Measurements from ENCODE around the gene MYCN.
"Not testable (repeated sequence)": the region's sequence is repeated elsewhere in the genome, so short reads cannot be mapped to it uniquely, and the experiment has no call there.

Gene MYCN

DNA sequence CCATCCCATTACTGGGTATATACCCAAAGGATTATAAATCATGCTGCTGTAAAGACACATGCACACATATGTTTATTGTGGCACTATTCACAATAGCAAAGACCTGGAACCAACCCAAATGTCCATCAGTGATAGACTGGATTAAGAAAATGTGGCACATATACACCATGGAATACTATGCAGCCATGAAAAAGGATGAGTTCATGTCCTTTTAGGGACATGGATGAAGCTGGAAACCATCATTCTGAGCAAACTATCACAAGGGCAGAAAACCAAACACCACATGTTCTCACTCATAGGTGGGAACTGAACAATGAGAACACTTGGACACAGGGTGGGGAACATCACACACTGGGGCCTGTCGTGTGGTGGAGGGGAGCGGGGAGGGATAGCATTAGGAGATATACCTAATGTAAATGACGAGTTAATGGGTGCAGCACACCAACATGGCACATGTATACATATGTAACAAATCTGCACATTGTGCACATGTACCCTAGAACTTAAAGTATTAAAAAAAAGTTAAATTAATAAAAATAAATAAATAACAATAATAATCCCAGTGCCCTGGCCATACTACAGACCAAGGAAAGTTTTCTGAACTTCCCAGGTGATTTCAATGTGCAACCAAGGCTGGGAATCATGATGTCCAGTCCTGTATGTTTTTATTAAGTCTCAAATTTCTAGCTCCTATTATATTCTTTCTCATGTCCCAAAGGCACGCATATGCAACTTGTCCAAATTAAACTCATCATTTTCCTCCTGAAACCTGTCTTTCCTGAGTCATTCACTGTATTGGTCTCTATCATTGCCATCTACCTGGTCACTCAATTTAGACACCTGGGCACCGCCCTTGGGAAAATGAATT is 23.0 kb downstream of the MYCN start:
- not testable (repeated sequence) for DNase-seq

- DNase-seq: no peak
These were observed 23.8 kb downstream of the MYCN start for GRCh38 chr2:15963977-15964670.

GRCh38 chr2:15964936-15965563 is 24.7 kb downstream of the MYCN start:
- DNase-seq: no peak

DNA sequence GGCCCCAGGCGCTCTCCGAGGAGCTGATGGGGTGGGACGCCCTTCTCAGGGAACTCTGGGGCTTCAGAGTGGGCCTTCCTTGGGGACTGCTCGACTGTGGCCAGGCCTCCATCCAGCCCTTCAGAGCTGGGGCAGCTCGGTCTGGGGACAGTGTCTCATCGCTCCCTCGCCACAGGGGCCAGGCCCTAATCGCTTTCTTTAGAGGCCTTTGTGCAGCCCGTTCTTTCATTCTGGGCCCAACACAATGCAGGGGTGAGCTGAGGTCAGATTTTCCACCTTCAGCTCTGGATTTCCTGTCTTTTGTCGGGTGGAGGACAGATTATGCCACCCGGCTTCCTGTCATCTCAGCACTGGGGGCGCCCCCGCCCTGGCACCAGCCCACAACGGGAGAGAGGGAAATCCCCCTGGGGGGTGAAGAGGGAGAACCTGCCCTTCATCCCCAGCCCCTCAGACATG is 25.2 kb downstream of the MYCN start:
- DNase-seq: peak; percentile 44

DNA sequence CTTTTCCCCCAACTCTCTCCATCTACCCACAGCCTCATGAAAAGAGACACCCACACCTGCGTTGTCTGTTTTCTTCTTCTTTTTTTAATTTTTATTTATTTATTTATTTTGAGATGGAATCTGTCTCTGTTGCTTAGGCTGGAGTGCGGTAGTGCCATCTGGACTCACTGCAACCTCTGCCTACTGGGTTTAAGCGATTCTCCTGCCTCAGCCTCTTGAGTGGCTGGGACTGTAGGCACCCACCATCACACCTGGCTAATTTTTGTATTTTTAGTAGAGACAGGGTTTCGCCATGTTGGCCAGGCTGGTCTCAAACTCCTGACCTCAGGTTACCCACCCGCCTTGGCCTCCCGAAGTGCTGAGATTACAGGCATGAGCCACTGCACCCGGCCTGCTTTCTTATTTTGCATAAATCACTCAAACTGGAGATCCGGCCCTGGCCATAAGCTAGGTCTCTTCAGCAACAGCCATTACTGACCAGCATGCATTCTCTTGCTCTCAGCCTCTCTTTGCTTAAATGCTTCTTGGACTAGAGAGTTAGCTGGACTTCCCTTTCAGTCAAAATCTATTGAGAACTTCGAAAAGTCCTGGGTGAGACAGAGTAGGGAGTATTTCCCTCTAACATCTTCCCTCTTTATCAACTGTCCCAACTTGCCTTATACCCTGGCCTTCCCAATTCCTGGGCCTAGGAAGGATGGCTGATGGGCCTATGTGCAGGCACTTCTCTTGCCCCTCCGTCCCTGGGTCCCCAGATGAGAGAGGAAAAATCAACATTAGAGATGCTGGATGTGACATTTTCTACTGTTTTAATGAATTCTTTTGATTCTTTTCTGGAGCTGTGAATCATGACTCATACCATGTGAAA is 27.3 kb downstream of the MYCN start:
- DNase-seq: no peak

- DNase-seq: no peak
These were observed 28.2 kb downstream of the MYCN start for GRCh38 chr2:15968280-15969178.

GRCh38 chr2:15969214-15969613 is 28.9 kb downstream of the MYCN start:
- no peak for DNase-seq

DNA sequence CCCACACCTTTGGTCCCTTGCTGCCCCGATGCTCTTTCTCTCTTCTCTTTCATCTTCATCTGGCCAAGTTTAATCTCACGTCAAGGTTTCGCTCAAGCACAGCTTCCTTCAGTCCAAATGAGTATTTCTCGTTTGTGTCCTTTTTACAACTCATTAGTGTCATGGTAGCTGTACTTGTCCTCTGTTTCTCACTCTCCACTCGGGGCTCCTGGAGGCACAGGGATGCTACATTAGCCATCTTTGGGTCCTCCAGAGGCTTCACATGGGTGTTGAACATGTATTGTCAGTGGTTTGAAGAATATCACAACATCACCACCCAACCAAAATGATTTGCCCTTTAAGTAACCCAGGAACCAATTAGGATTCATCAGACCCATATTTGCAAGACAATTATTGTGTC is 30.4 kb downstream of the MYCN start:
- no peak for DNase-seq

- DNase-seq: no peak
These were observed 31.0 kb downstream of the MYCN start for GRCh38 chr2:15971351-15971750.

DNA sequence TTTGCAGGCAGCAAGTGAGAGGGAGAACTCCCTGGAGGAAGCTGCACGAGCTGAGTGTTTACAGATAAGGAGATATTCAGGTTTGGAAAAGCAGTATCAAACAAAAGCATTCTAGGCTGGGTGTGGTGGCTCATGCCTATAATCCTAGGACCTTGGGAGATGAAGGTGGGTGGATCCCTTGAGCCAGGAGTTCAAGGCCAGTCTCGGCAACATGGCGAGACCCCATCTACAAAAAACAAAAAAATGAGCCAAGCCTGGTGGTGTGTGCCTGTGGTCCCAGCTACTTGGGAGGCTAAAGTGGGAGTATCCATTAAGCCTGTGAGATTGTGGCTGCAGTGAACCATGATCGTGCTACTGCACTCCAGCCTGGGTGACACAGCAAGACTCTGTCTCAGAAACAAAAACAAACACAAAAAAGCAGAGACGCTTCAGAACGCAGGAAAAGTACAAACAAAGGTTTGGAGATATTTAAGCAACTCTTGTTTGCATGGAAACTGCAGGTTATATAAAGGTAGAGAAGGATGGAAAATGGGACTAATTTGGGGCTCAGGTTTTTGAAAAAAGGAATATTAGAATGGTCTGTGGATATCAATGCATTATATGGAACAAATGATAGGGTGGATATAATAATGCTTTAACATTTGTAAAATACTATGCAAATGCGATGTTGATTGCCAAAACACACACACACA is 31.6 kb downstream of the MYCN start:
- no peak for DNase-seq

- DNase-seq: no peak
These were observed 33.4 kb downstream of the MYCN start for GRCh38 chr2:15973481-15974401.

DNA sequence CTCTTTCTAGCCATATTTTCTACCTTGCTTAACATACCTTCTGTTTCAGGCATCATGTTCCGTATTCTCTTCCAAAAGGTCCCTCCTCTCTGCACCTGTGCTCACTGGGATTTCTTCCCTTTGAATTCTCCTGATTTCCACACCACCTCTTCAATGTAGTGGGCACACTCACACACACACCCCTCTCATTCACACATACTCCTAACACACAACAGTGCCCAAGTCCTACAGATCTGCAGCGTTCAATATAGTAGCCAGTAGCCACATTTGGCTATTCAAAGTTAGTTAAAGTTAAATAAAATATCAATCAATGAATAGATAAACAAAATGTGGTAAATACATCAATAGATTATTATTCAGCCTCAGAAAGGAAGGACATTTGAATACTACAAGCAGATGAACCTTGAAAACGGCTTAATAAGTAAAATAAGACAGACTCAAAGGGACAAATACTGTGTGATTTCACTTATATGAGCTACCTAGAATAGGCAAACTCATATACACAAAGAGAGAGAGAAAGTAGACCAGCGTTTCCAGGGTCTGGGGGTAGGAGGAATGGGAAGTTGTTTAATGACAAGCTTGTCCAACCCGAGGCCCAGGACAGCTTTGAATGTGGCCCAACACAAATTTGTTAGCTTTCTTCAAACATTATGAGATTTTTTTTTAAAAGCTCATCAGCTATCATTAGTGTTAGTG is 34.4 kb downstream of the MYCN start:
- DNase-seq: no peak

GRCh38 chr2:15975261-15975600 is 34.9 kb downstream of the MYCN start:
- DNase-seq: no peak

- DNase-seq: no peak
These were observed 35.3 kb downstream of the MYCN start for GRCh38 chr2:15975676-15976075.

GRCh38 chr2:15976354-15976753 is 36.0 kb downstream of the MYCN start:
- DNase-seq: no peak

GRCh38 chr2:15979051-15979758 is 38.9 kb downstream of the MYCN start:
- DNase-seq: no peak

DNA sequence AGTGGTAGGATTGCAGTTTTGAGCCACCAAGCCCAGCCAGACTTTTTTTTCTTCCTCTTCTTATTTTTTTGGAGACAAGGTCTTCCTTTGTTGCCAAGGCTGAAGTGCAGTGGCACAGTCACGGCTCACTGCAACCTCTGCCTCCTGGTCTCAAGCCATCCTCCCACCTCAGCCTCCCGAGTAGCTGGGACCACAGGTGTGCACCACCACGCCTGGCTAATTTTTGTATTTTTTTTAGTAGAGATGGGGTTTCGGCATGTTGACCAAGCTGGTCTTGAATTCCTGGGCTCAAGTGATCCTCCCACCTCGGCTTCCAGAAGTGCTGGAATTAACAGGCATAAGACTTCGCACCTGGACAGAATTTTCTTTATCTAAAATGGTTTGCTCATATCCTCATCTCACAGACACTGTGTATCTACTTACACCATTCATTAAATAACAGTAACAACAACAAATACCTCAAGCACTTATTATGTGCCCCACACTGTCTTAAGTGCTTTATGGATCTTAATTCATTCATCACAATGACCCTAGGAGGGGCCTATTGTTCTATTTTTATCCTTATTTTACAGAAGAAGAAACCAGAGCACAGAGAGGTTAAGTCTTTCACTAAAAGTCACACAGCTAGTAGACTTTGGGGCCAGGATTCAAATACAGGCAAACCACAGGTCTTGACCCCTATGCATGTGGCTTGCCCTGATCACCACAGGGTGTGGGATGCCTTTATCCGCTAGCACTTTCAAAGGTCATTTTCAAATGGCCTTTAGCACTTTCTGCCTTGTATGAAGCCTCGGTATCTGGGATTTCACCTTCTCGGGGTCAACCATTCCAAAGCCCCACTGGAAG is 39.6 kb downstream of the MYCN start:
- no peak for DNase-seq
